Smooth muscle cell (in vitro differentiated cells): Measurements from ENCODE around the gene GGA2. TPM values are rescaled to one million over a fixed set of nuclear protein-coding genes. Genes with fewer than 3 reads are reported as not detected.
"Not testable (repeated sequence)": the region's sequence is repeated elsewhere in the genome, so short reads cannot be mapped to it uniquely, and the experiment has no call there.

Source experiments
- DNase-seq: peaks from one replicate; lab custom pipeline; 2025; ENCODE audit not compliant: unreplicated experiment; lab: John Stamatoyannopoulos, UW
- H2AFZ ChIP-seq: fragments of 200-600 bp; sonication (generic); 2 replicates; pipeline ENCODE4 v1.6.0; 2016; ENCODE audit warnings: antibody characterized with exemption, low read depth, mild to moderate bottlenecking
- H3F3A ChIP-seq: fragments of 200-600 bp; sonication (generic); 2 replicates; pipeline ENCODE4 v1.6.0; 2017; ENCODE audit warnings: antibody characterized with exemption, low read depth
- H3K27ac ChIP-seq: fragments of 200-600 bp; sonication (generic); 2 replicates; pipeline ENCODE4 v1.5.1; 2016; ENCODE audit warnings: low read depth, mild to moderate bottlenecking
- H3K27me3 ChIP-seq: fragments of 200-600 bp; sonication (generic); 2 replicates; pipeline ENCODE4 v1.6.1; 2016; ENCODE audit warnings: low read depth, mild to moderate bottlenecking
- H3K36me3 ChIP-seq: fragments of 200-600 bp; sonication (generic); 2 replicates; pipeline ENCODE4 v1.5.1; 2016; ENCODE audit warnings: low read depth
- H3K4me1 ChIP-seq: fragments of 200-600 bp; sonication (generic); 2 replicates; pipeline ENCODE4 v1.5.1; 2016; ENCODE audit warnings: low read depth
- H3K4me2 ChIP-seq: fragments of 200-600 bp; sonication (generic); 2 replicates; pipeline ENCODE4 v1.6.0; 2016; ENCODE audit warnings: mild to moderate bottlenecking
- H3K4me3 ChIP-seq: fragments of 200-600 bp; sonication (generic); 2 replicates; pipeline ENCODE4 v1.5.1; 2016; ENCODE audit warnings: mild to moderate bottlenecking
- H3K79me2 ChIP-seq: fragments of 200-600 bp; sonication (generic); 2 replicates; pipeline ENCODE4 v1.6.0; 2016; ENCODE audit warnings: low read depth, mild to moderate bottlenecking
- H3K9ac ChIP-seq: fragments of 200-600 bp; sonication (generic); 2 replicates; pipeline ENCODE4 v1.6.0; 2016; ENCODE audit warnings: low read depth
- H3K9me3 ChIP-seq: fragments of 200-600 bp; sonication (generic); replicated peaks from 2 replicates; pipeline ENCODE4 v1.5.1; 2016; ENCODE audit warnings: low read depth
- H4K20me1 ChIP-seq: fragments of 200-600 bp; sonication (generic); 2 replicates; pipeline ENCODE4 v1.6.0; 2016; ENCODE audit warnings: low read depth
- WGBS: methylation state at CpG from one replicate; pipeline ENCODE4 v1.1.7; 2016; ENCODE audit warnings: low lambda C conversion rate; 5-methylcytosine and 5-hydroxymethylcytosine counted together
- polyA plus RNA-seq: library from polyadenylated mRNA; unstranded; fragments of >200 nt; fragmentation: Nextera tagmentation; extraction: Ambion mirVana; gene quantifications from 2 replicates; pipeline ENCODE4 v1.2.1, GENCODE V29; 2016
- total RNA-seq: library from RNA; depleted of rRNA; stranded (reverse); fragments of >200 nt; gene quantifications from 2 replicates; pipeline ENCODE4 v1.2.3, GENCODE V29; 2014
- TF ChIP-seq, protein P1 (sequence below): fragments of 200-600 bp; sonication (generic); IDR thresholded peaks from 2 replicates; pipeline ENCODE4 v1.5.1; 2017; ENCODE audit warnings: borderline replicate concordance, mild to moderate bottlenecking, antibody characterized with exemption; ENCODE audit not compliant: insufficient read depth, poor library complexity, severe bottlenecking

The GGA2 gene
- total and polyA plus RNA-seq, 2 experiments from 2014 or later: 32.2 to 42.5 TPM

DNA sequence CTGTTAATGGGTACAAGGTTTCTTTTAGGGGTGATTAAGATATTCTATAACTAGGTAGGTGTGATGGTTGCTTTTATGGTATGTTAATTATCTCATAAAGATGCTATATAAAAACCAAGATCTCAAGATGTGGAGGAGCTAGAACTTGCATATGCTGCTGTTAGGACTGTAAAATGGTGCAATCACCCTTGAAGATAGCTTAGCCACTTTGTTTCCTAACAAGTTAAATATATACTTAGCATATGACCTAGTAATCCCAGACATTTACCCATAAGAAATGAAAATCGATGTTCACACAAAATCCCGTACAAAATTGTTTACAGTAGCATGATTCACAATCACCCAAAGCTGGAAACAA is 25.1 kb downstream of the GGA2 start:
- Histone ChIP-seq H3K36me3 (peaks cover 13% of the 10 kb centered on the region), H3K4me3 (no peak overlapping the region), H2AFZ (no peak overlapping the region), H3F3A (no peaks in the 10 kb centered on the region), H3K79me2 (no peaks in the 10 kb centered on the region), H3K9me3 (no peaks in the 10 kb centered on the region), H3K27me3 (no peaks in the 10 kb centered on the region), H4K20me1 (no peaks in the 10 kb centered on the region), H3K4me1 (no peaks in the 10 kb centered on the region), H3K9ac (no peak overlapping the region), H3K4me2 (no peak overlapping the region), H3K27ac (no peak overlapping the region)
- no peak for DNase-seq
- 98% methylated on average over 2 of the region's 2 CpGs for WGBS
- TF ChIP-seq, protein P1, sequence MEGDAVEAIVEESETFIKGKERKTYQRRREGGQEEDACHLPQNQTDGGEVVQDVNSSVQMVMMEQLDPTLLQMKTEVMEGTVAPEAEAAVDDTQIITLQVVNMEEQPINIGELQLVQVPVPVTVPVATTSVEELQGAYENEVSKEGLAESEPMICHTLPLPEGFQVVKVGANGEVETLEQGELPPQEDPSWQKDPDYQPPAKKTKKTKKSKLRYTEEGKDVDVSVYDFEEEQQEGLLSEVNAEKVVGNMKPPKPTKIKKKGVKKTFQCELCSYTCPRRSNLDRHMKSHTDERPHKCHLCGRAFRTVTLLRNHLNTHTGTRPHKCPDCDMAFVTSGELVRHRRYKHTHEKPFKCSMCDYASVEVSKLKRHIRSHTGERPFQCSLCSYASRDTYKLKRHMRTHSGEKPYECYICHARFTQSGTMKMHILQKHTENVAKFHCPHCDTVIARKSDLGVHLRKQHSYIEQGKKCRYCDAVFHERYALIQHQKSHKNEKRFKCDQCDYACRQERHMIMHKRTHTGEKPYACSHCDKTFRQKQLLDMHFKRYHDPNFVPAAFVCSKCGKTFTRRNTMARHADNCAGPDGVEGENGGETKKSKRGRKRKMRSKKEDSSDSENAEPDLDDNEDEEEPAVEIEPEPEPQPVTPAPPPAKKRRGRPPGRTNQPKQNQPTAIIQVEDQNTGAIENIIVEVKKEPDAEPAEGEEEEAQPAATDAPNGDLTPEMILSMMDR: no peak

DNA sequence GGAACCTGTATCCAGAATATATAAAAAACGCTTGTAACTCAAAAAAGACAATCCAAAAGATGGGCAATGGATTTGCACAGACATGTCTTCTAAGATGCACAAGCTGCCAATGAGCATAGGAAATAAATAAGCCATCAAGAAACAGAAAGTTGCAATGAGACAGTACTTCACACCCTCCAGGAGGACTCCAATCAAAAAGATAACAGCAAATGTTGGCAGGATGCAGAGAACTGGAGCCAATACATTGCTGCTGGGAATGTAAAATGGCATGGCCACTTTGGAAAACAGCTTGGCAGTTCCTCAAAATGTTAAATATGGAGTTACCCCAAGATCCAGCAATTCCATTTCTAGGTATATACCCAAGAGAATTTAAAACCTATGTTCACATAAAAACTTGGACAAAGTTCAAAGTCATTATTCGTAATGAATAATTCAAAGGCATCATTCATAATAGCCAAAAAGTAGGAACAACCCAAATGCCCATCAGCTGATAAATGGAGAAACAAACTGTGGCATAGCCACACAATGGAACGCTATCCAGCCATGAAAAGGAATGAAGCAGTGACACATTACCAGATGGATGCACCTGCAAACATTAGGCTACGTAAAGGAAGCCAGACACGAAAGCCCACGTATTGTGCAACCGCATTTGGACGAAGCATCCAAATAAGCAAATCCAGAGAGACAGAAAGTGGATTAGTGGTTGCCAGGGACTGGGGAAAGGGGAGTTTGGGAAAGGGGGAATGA is 25.6 kb downstream of the GGA2 start:
- Histone ChIP-seq H3K9me3 (no peaks in the 10 kb centered on the region), H3K9ac (no peak overlapping the region)

DNA sequence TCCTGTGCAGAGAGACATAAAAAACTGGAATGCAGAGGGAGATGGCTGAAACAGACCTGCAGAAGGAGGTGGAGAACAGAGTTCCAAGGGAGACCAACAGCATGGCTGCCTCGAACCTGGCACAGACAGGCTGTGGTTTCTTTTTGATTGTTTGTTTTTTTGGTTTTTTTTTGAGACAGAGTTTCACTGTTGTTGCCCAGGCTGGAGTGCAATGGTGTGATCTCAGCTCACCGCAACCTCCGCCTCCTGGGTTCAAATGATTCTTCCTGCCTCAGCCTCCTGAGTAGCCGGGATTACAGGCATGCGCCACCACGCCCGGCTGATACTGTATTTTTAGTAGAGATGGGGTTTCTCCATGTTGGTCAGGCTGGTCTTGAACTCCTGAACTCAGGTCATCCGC is 26.8 kb downstream of the GGA2 start:
- H3K4me1 ChIP-seq, H3K27me3 ChIP-seq, H3K36me3 ChIP-seq, DNase-seq, H3K4me2 ChIP-seq, H3K79me2 ChIP-seq, H3K9ac ChIP-seq, H2AFZ ChIP-seq, H4K20me1 ChIP-seq, H3K27ac ChIP-seq, H3K9me3 ChIP-seq, H3F3A ChIP-seq, H3K4me3 ChIP-seq: not testable (repeated sequence)
- 100% methylated on average over 8 of the region's 8 CpGs for WGBS

More for the DNA sequence above, 25.6 kb downstream of the GGA2 start:
- no peak overlapping the region for H2AFZ ChIP-seq
- H3K4me3 ChIP-seq: no peak overlapping the region
- no peak overlapping the region for H3K27ac ChIP-seq
- no peaks in the 10 kb centered on the region for H4K20me1 ChIP-seq
- TF ChIP-seq, protein P1: no peak
- DNase-seq: no peak
- no peaks in the 10 kb centered on the region for H3K79me2 ChIP-seq
- H3K4me2 ChIP-seq: no peak overlapping the region
- H3K27me3 ChIP-seq: no peaks in the 10 kb centered on the region
- H3F3A ChIP-seq: no peaks in the 10 kb centered on the region
- peaks cover 13% of the 10 kb centered on the region for H3K36me3 ChIP-seq
- WGBS: 95% methylated on average over 8 of the region's 8 CpGs
- H3K4me1 ChIP-seq: no peaks in the 10 kb centered on the region

DNA sequence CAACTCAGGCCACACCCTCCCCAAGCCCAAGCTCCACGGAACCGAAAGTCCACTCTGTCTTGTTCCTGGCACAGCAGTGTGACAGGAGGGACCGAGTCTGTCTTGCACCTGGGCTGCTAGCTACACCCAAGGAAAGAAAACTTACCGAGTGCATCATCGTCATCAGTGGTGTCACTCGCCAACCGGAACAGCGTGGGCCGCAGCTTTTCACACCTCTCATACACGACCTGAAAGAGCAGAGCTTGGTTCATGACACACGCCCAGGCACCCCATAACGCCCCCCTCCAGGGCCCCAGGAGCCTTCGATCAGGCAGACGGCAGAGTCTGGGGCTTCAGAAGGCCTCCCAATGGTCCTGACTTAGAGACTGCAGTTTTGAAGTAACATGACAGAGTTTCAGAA is 27.5 kb downstream of the GGA2 start:
- no peaks in the 10 kb centered on the region for H3K27me3 ChIP-seq
- no peaks in the 10 kb centered on the region for H3K79me2 ChIP-seq
- H3K9ac ChIP-seq: no peak overlapping the region
- H2AFZ ChIP-seq: no peak overlapping the region
- no peak overlapping the region for H3K4me3 ChIP-seq
- WGBS: 96% methylated on average over 14 of the region's 14 CpGs
- no peak overlapping the region for H3K4me2 ChIP-seq
- no peaks in the 10 kb centered on the region for H3K9me3 ChIP-seq
- TF ChIP-seq, protein P1: no peak
- peaks cover 5% of the 10 kb centered on the region for H3K36me3 ChIP-seq
- H3K27ac ChIP-seq: no peak overlapping the region
- no peaks in the 10 kb centered on the region for H3K4me1 ChIP-seq
- no peak for DNase-seq
- H4K20me1 ChIP-seq: no peaks in the 10 kb centered on the region
- no peaks in the 10 kb centered on the region for H3F3A ChIP-seq
